Breast epithelium (tissue), 4 donors: Measurements from ENCODE around the gene PRDM16. TPM values are rescaled to one million over a fixed set of nuclear protein-coding genes. Genes with fewer than 3 reads are reported as not detected.

Experiments
- DNase-seq, 2 donors: peaks; one replicate each; pipeline ENCODE4 v3.0.0-alpha.2; 2019; ENCODE audit warnings: low spot score in 2 of 2
- H3K27ac ChIP-seq, 2 donors: fragments of 200-600 bp; sonication (generic) in 1 of 2; one replicate each; pipeline ENCODE4 v1.5.1; 2016 to 2019; ENCODE audit warnings: mild to moderate bottlenecking in 1 of 2
- H3K27me3 ChIP-seq, 2 donors: fragments of 200-600 bp; sonication (generic) in 1 of 2; one replicate each; pipeline versions ENCODE4 v1.5.1 to v1.6.0; 2017 to 2019; ENCODE audit warnings: control low read depth in 1 of 2, mild to moderate bottlenecking in 1 of 2
- H3K36me3 ChIP-seq: fragments of 200-600 bp; one replicate; pipeline ENCODE4 v1.5.1; 2019
- H3K4me1 ChIP-seq, 2 donors: fragments of 200-600 bp; sonication (generic); one replicate each; pipeline ENCODE4 v1.5.1; 2016 to 2019; ENCODE audit warnings: control low read depth in 1 of 2
- H3K4me3 ChIP-seq, 3 donors: fragments of 200-600 bp; sonication (generic); 1 replicate in 2 of 3; 2 replicates in 1 of 3; pipeline ENCODE4 v1.5.1; 2016 to 2019; ENCODE audit warnings: mild to moderate bottlenecking in 3 of 3, moderate library complexity in 2 of 3
- H3K9me3 ChIP-seq, 2 donors: fragments of 200-600 bp; sonication (generic) in 1 of 2; one replicate each; pipeline ENCODE4 v1.5.1; 2016 to 2019; ENCODE audit warnings: control low read depth in 1 of 2
- POLR2A ChIP-seq: fragments of 450-650 bp; IDR thresholded peaks from one replicate; pipeline ENCODE4 v1.6.1; 2016; ENCODE audit warnings: antibody characterized with exemption, mild to moderate bottlenecking, moderate library complexity
- POLR2AphosphoS5 ChIP-seq, 3 donors: sonication (generic); formaldehyde crosslinking; IDR thresholded peaks; one replicate each; pipeline ENCODE4 v1.6.1; 2017; ENCODE audit warnings: antibody characterized with exemption in 3 of 3
- intact Hi-C: fragments of 100-400 bp; cut with DNase I; formaldehyde crosslinking; loops from one replicate; pipeline ENCODE4 v1.15.1; 2023; ENCODE audit warnings: low total_unique reads
- total RNA-seq, 3 donors: library from RNA; depleted of rRNA; stranded (reverse); fragments of >200 nt; gene quantifications; one replicate each; pipeline ENCODE4 v1.1.0, GENCODE V29; 2016
- TF ChIP-seq, protein P1 (sequence below), 3 donors: fragments of 450-650 bp; IDR thresholded peaks; one replicate each; pipeline ENCODE4 v1.5.1; 2016 to 2017; ENCODE audit warnings: antibody characterized with exemption in 3 of 3, mild to moderate bottlenecking in 3 of 3, moderate library complexity in 3 of 3

PRDM16 gene
- total RNA-seq, 3 donors from 2014 or later, result 0.48 to 3.8 (median 3.6) TPM

DNA sequence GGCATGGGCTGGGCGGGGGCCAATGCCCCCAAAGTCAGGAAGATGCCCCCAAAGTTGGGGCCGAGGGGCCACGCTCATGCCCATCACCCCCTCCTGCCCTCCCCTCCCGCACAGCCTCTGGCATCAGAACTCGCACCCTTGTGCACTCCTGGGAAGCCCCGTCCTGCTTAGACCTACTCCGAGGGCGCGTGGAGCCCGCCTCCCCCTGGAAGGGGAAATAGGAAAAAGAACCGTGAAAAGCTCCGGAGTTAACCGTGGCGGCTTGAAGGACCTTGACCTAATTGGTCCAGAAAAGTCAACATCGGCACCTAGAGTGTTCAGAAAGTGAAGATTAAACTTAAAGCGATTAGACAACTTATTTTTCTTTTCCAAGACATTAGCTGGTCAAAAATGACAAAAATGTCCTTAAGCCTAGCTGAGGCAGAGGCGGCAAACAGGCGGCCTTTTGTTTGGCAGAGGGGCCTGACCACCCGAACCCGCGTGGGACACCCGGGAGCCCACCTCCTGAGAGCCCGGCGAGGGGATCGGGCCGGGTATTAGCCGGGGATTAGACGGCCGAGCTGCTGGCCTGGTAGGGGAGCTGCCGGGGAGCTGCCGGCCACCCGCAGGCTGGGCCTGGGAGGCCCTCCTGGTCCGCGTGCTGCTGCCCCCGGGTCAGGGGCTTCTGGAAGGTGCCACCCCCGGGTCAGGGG is 65.5 kb downstream of the PRDM16 start:
- H3K9me3 ChIP-seq, result no peaks in the 10 kb centered on the region
- peaks cover 0 to 54% of the 10 kb centered on the region in 2 donors for H3K27me3 ChIP-seq
- no peak for DNase-seq
- H3K4me3 ChIP-seq, result no peak overlapping the region
- no peak overlapping the region for H3K27ac ChIP-seq
- TF ChIP-seq, protein P1, sequence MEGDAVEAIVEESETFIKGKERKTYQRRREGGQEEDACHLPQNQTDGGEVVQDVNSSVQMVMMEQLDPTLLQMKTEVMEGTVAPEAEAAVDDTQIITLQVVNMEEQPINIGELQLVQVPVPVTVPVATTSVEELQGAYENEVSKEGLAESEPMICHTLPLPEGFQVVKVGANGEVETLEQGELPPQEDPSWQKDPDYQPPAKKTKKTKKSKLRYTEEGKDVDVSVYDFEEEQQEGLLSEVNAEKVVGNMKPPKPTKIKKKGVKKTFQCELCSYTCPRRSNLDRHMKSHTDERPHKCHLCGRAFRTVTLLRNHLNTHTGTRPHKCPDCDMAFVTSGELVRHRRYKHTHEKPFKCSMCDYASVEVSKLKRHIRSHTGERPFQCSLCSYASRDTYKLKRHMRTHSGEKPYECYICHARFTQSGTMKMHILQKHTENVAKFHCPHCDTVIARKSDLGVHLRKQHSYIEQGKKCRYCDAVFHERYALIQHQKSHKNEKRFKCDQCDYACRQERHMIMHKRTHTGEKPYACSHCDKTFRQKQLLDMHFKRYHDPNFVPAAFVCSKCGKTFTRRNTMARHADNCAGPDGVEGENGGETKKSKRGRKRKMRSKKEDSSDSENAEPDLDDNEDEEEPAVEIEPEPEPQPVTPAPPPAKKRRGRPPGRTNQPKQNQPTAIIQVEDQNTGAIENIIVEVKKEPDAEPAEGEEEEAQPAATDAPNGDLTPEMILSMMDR (IDR thresholded peaks at IDR 0.05), result no peak
- no peak for TF ChIP-seq POLR2A
- no peak for TF ChIP-seq POLR2AphosphoS5 (IDR thresholded peaks at IDR 0.05)
- no peaks in the 10 kb centered on the region for H3K36me3 ChIP-seq
- intact Hi-C loops, result no loop called here
- H3K4me1 ChIP-seq, result no peaks in the 10 kb centered on the region

DNA sequence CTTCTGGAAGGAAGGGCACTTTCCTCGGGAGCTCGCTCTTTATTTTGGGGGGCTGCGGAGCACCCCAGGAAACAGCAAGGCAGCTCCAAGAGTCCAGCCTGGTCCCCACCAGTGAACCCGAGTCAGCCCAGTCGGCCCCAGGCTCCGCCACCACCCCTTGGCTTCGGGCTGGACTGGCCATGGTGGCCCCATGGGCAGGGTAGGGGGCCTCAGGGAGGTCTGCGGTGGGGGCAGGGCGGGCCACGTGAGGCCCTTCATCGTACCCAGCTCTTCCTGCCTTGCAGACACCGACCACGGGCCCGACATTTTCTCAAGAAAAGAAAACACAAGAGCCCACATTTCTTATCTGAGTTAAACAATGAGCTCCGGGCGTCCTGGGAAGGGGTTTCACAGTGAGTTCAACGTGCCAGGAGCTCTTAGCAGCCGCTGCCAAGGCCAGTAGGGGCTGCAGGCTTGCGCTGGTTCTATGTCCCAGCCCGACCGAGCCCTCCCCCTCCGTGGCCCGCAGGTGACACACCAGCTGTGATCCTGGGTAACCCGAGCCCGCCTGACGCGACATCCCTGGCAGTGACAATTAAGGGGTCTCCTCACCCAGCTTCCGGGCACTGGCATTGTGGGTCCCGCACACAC is 66.2 kb downstream of the PRDM16 start:
- Histone ChIP-seq H3K27ac (no peak overlapping the region), H3K4me3 (no peak overlapping the region), H3K36me3 (no peaks in the 10 kb centered on the region), H3K4me1 (no peaks in the 10 kb centered on the region), H3K9me3 (no peaks in the 10 kb centered on the region), H3K27me3 (peaks cover 0 to 60% of the 10 kb centered on the region in 2 donors)
- intact Hi-C loops, result no loop called here
- DNase-seq, result no peak
- TF ChIP-seq, protein P1 (IDR thresholded peaks at IDR 0.05), result no peak

DNA sequence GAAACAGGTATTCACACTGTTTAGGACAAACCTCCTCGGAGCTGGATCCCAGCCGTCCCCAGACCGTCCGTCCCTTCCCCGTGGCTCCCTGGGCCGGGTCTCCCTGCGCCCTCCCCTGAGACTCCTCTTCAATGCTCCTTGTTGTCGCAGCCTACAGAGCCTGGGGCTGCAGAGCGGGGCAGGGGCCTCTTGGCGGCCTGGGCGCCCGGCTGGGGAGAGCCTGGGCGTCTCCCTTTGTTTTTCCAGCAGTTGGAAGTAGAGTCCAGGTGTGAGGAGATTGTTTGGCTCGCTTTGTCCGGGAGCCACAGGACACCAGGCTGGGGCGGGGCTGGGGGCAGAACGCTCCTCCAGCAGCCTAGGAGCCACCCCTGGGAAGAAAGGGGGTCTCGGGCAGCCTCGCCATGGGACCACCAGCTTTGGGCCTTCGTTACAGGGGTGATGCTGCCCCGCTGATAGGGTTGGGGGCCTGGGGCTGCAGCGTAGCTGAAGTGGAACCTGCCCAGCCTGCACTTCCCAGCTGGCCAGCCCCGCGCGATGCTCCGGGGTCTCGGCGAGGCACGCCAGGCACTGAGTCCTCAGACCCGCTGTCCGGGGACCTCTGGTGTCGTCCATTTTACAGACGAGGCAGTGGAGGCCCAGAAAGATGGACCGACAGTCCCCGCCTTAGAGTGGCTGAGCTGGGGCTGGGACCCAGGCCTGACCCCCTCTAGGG is 66.9 kb downstream of the PRDM16 start:
- Histone ChIP-seq H3K36me3 (no peaks in the 10 kb centered on the region), H3K4me1 (no peaks in the 10 kb centered on the region), H3K27ac (no peak overlapping the region), H3K9me3 (no peaks in the 10 kb centered on the region), H3K27me3 (peaks cover 0 to 67% of the 10 kb centered on the region in 2 donors), H3K4me3 (no peak overlapping the region)
- TF ChIP-seq POLR2AphosphoS5 (IDR thresholded peaks at IDR 0.05), result no peak
- no peak for TF ChIP-seq POLR2A
- DNase-seq, result no peak
- intact Hi-C loops, result no loop called here

DNA sequence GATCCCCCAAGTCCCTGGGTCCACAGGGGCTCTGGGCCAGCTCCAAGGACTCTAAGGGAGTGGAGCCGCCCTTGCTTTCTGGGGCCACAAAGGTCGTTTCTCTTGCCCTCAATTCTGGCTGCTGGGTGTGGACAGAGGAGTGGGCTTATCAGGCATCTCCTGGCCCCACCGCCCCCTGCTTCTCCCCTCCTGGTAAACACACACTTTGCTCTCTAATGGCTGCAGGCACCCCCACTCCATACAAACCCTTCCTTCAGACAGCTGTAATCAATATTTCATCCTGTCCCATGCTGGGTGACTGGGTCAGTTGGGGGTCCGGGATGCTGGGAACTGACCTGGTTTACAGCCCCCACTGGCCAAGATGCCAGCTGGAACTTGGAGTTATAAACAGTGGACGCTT is 67.5 kb downstream of the PRDM16 start:
- DNase-seq, result no peak
- Histone ChIP-seq H3K36me3 (no peaks in the 10 kb centered on the region), H3K4me3 (no peak overlapping the region), H3K27ac (no peak overlapping the region), H3K27me3 (peaks cover 0 to 73% of the 10 kb centered on the region in 2 donors), H3K9me3 (no peaks in the 10 kb centered on the region), H3K4me1 (no peaks in the 10 kb centered on the region)
- intact Hi-C loops, result no loop called here
- TF ChIP-seq POLR2AphosphoS5 (IDR thresholded peaks at IDR 0.05), result no peak
- TF ChIP-seq, protein P1 (IDR thresholded peaks at IDR 0.05), result no peak
- no peak for TF ChIP-seq POLR2A

DNA sequence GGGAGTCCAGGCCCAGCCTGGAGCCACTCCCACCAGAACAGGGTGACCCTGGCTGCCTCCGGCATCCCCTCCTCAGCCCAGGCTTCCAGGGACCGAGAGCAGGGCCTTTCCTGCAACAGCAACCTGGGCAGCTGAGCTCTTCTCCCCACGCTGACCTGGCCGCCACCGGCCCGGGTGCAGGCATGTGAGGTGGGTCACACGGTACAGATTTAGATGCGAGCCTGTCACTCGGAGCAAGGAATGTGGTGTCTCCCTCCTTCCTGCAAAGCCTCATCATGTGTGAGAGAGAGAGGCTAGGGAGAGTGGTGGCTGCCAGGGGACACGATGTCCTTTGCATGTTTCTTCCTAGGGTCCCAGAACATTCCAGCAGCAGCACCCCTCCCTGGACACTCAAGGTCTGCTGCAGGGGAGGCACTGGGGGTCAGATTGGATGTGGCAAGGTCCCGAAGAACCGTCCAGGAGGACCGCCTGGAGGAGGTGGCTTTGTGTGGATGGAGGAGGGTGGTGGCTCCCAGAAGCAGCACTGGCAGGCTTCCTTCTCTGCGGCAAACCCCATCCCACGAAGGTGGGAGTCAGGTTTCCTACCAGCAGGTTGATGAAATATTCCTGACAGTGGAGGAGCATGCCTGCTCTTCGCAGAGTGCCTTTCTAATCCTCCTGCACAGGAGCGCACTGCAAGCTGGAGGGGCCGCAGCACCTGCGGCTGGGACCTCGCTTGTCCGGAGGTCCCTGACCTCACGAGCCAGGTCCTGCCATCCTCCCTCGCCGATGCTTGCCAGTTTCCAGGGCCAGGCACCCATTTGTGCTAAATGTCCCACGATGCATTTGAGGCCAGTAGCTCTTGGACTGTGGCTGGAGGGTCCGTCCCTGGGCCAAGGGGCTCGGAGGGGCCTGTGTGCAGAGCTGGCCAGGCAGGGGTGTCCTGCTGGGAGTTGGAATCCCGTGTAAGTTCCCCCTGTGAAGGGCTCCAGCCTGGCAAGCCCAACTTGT is 68.4 kb downstream of the PRDM16 start:
- Histone ChIP-seq H3K4me1 (no peaks in the 10 kb centered on the region), H3K27me3 (peaks cover 0 to 81% of the 10 kb centered on the region in 2 donors), H3K4me3 (no peak overlapping the region), H3K9me3 (no peaks in the 10 kb centered on the region), H3K27ac (no peak overlapping the region), H3K36me3 (no peaks in the 10 kb centered on the region)
- no peak for DNase-seq
- TF ChIP-seq POLR2A (no peak), POLR2AphosphoS5 (IDR thresholded peaks at IDR 0.05) (no peak)
- TF ChIP-seq, protein P1 (IDR thresholded peaks at IDR 0.05), result no peak
- intact Hi-C loops, result no loop called here
